Measurements from ENCODE around the gene DAAM1.

The DAAM1 gene

GRCh38 chr14:59277659-59278058 lies 89.2 kb downstream of the DAAM1 start:
- no peaks in the 10 kb centered on the region for H3K27me3 ChIP-seq (ENCODE audit: control insufficient read depth, insufficient read depth, low read length)
- no peak overlapping the region for H3K4me3 ChIP-seq (ENCODE audit: low read depth, low read length)
- TF ChIP-seq, protein P1, sequence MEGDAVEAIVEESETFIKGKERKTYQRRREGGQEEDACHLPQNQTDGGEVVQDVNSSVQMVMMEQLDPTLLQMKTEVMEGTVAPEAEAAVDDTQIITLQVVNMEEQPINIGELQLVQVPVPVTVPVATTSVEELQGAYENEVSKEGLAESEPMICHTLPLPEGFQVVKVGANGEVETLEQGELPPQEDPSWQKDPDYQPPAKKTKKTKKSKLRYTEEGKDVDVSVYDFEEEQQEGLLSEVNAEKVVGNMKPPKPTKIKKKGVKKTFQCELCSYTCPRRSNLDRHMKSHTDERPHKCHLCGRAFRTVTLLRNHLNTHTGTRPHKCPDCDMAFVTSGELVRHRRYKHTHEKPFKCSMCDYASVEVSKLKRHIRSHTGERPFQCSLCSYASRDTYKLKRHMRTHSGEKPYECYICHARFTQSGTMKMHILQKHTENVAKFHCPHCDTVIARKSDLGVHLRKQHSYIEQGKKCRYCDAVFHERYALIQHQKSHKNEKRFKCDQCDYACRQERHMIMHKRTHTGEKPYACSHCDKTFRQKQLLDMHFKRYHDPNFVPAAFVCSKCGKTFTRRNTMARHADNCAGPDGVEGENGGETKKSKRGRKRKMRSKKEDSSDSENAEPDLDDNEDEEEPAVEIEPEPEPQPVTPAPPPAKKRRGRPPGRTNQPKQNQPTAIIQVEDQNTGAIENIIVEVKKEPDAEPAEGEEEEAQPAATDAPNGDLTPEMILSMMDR (IDR thresholded peaks at IDR 0.05) = no peak

GRCh38 chr14:59278111-59278510 lies 89.6 kb downstream of the DAAM1 start:
- TF ChIP-seq, protein P1 (IDR thresholded peaks at IDR 0.05) = no peak

More at GRCh38 chr14:59277659-59278058, 89.2 kb downstream of the DAAM1 start:
- H3K27ac ChIP-seq = peak overlapping the region; percentile 66
- H3K79me2 ChIP-seq = peaks cover 17% of the 10 kb centered on the region
- no peaks in the 10 kb centered on the region for H3K36me3 ChIP-seq (ENCODE audit: control insufficient read depth, insufficient read depth, low read length)
- no peak overlapping the region for H2AFZ ChIP-seq
- H3K4me2 ChIP-seq (ENCODE audit: low read length) = peak overlapping the region; percentile 37
- no peak overlapping the region for H3K9ac ChIP-seq
- no peaks in the 10 kb centered on the region for H3K9me3 ChIP-seq (ENCODE audit: control insufficient read depth, low read length)
- peaks cover 35% of the 10 kb centered on the region for H3K4me1 ChIP-seq

GRCh38 chr14:59280961-59281360 lies 92.5 kb downstream of the DAAM1 start:
- no peak overlapping the region for H3K4me3 ChIP-seq (ENCODE audit: low read depth, low read length)
- H2AFZ ChIP-seq = no peak overlapping the region
- H3K9me3 ChIP-seq (ENCODE audit: control insufficient read depth, low read length) = no peaks in the 10 kb centered on the region
- TF ChIP-seq, protein P1 (IDR thresholded peaks at IDR 0.05) = no peak
- H3K79me2 ChIP-seq = peaks cover 40% of the 10 kb centered on the region
- H3K27me3 ChIP-seq (ENCODE audit: control insufficient read depth, insufficient read depth, low read length) = no peaks in the 10 kb centered on the region
- no peak overlapping the region for H3K9ac ChIP-seq
- no peak overlapping the region for H3K4me2 ChIP-seq (ENCODE audit: low read length)
- H3K4me1 ChIP-seq = peaks cover 22% of the 10 kb centered on the region
- H3K27ac ChIP-seq = no peak overlapping the region
- H3K36me3 ChIP-seq (ENCODE audit: control insufficient read depth, insufficient read depth, low read length) = no peaks in the 10 kb centered on the region

More at GRCh38 chr14:59278111-59278510, 89.6 kb downstream of the DAAM1 start:
- Histone ChIP-seq H3K4me2 (ENCODE audit: low read length) (peak overlapping the region; percentile 37), H3K9ac (no peak overlapping the region), H3K9me3 (ENCODE audit: control insufficient read depth, low read length) (no peaks in the 10 kb centered on the region), H3K79me2 (peaks cover 20% of the 10 kb centered on the region), H2AFZ (no peak overlapping the region), H3K36me3 (ENCODE audit: control insufficient read depth, insufficient read depth, low read length) (no peaks in the 10 kb centered on the region), H3K4me1 (peaks cover 32% of the 10 kb centered on the region), H3K27ac (peak overlapping the region; percentile 66), H3K27me3 (ENCODE audit: control insufficient read depth, insufficient read depth, low read length) (no peaks in the 10 kb centered on the region), H3K4me3 (ENCODE audit: low read depth, low read length) (no peak overlapping the region)

GRCh38 chr14:59281609-59282377 lies 93.3 kb downstream of the DAAM1 start:
- peaks cover 40% of the 10 kb centered on the region for H3K79me2 ChIP-seq
- no peak overlapping the region for H2AFZ ChIP-seq
- H3K27ac ChIP-seq = no peak overlapping the region
- peaks cover 22% of the 10 kb centered on the region for H3K4me1 ChIP-seq
- no peaks in the 10 kb centered on the region for H3K36me3 ChIP-seq (ENCODE audit: control insufficient read depth, insufficient read depth, low read length)
- no peak overlapping the region for H3K9ac ChIP-seq
- H3K9me3 ChIP-seq (ENCODE audit: control insufficient read depth, low read length) = no peaks in the 10 kb centered on the region
- no peaks in the 10 kb centered on the region for H3K27me3 ChIP-seq (ENCODE audit: control insufficient read depth, insufficient read depth, low read length)
- TF ChIP-seq, protein P1 (IDR thresholded peaks at IDR 0.05) = no peak
- H3K4me3 ChIP-seq (ENCODE audit: low read depth, low read length) = no peak overlapping the region
- H3K4me2 ChIP-seq (ENCODE audit: low read length) = no peak overlapping the region

- Histone ChIP-seq H3K4me1 (peaks cover 22% of the 10 kb centered on the region), H3K4me3 (ENCODE audit: low read depth, low read length) (no peak overlapping the region), H3K27me3 (ENCODE audit: control insufficient read depth, insufficient read depth, low read length) (no peaks in the 10 kb centered on the region), H3K36me3 (ENCODE audit: control insufficient read depth, insufficient read depth, low read length) (no peaks in the 10 kb centered on the region), H3K27ac (no peak overlapping the region), H3K9ac (no peak overlapping the region), H2AFZ (no peak overlapping the region), H3K9me3 (ENCODE audit: control insufficient read depth, low read length) (no peaks in the 10 kb centered on the region), H3K4me2 (ENCODE audit: low read length) (no peak overlapping the region), H3K79me2 (peaks cover 40% of the 10 kb centered on the region)
- TF ChIP-seq, protein P1 (IDR thresholded peaks at IDR 0.05) = no peak
Measured at GRCh38 chr14:59282378-59282765, 93.9 kb downstream of the DAAM1 start.
